Adipose tissue (tissue), 3 donors: ENCODE measurements around the gene SAMD14. TPM values are rescaled to one million over a fixed set of nuclear protein-coding genes. Genes with fewer than 3 reads are reported as not detected.

Experiments used
- H3K27ac ChIP-seq: one replicate; pipeline ENCODE4 v1.5.1; 2013; ENCODE audit warnings: low read depth, low read length
- WGBS, 3 donors: extraction: QIAGEN DNeasy Blood & Tissue Kit; methylation state at CpG; one replicate each; pipeline ENCODE4 v1.1.7; 2013; 5-methylcytosine and 5-hydroxymethylcytosine counted together
- polyA plus RNA-seq, 3 donors: library from polyadenylated mRNA; stranded (reverse); fragments of 200-250 nt; gene quantifications; one replicate each; pipeline ENCODE4 v1.2.3, GENCODE V29; 2013
- donor health status: healthy with polysubstance abuse.
- donor health status: Bipolar disorder and iron deficiency.
- donor health status: healthy.

The SAMD14 gene
- polyA plus RNA-seq, 3 donors = 0.46 to 1.4 (median 1.3) TPM

- 73 to 86% (median 77%) methylated on average over 5 to 7 of the region's 7 CpGs for WGBS, 3 donors
Measured at GRCh38 chr17:50166518-50167181, 36.7 kb upstream of the SAMD14 start.

GRCh38 chr17:50165867-50166517 lies 36.0 kb upstream of the SAMD14 start, which contains the start of gene SGCA:
Gene SGCA, plus strand, starts transcription at chr17:50166005. Its CDS starts 36 bp downstream, at chr17:50166041.
- H3K27ac ChIP-seq = no peak within 1 kb of the TSS
- 64 to 70% (median 69%) methylated on average over 13 to 15 of the region's 15 CpGs for WGBS, 3 donors

More at GRCh38 chr17:50166518-50167181, 36.7 kb upstream of the SAMD14 start:
- H3K27ac ChIP-seq = no peak overlapping the region

DNA sequence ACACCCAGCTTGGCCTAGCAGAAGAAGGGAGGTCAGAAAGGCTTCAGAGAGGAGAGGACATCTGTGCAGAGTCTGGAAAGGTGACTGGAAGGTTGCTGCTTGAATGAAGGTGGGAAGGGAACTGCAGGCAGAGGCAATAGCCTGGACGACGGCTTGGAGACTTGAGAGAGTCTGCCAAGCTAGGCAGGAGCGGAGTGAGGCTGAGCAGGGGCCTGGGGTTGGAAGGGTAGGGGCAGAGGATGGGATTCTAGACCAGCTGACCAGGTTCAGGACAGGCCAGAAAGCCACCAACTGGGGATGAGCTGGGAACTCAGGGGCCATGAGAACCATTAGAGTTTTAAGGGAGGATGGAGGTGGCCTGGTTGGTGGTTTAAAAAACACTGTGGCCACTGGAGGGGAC lies 35.5 kb upstream of the SAMD14 start:
- 80 to 90% (median 89%) methylated on average over 3 of the region's 3 CpGs for WGBS, 3 donors
- H3K27ac ChIP-seq = no peak overlapping the region

DNA sequence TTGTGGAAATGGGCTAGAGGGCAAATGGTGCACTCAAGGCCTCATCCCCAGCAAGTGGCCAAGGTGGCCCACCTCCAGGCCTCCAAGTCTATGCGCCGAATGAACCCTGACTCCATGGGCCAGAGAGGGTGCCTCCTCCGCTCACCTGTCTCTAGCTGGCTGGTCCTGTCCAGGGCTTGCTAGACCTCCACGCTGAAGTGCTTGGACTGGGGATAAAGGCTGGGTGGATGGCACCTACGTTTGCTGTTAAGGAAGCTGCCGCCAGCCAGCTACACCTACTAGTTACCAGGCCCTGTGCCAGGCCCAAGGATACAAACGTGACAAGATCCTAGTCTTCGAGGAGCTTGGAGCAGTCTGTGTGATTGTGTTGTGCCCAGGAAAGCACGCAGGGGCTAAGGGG lies 35.1 kb upstream of the SAMD14 start:
- H3K27ac ChIP-seq = no peak overlapping the region
- WGBS, 3 donors = 87 to 90% (median 89%) methylated on average over 9 of the region's 9 CpGs

GRCh38 chr17:50164697-50164988 lies 34.7 kb upstream of the SAMD14 start:
- no peak overlapping the region for H3K27ac ChIP-seq
- 98 to 100% (median 98%) methylated on average over 2 of the region's 2 CpGs for WGBS, 3 donors

DNA sequence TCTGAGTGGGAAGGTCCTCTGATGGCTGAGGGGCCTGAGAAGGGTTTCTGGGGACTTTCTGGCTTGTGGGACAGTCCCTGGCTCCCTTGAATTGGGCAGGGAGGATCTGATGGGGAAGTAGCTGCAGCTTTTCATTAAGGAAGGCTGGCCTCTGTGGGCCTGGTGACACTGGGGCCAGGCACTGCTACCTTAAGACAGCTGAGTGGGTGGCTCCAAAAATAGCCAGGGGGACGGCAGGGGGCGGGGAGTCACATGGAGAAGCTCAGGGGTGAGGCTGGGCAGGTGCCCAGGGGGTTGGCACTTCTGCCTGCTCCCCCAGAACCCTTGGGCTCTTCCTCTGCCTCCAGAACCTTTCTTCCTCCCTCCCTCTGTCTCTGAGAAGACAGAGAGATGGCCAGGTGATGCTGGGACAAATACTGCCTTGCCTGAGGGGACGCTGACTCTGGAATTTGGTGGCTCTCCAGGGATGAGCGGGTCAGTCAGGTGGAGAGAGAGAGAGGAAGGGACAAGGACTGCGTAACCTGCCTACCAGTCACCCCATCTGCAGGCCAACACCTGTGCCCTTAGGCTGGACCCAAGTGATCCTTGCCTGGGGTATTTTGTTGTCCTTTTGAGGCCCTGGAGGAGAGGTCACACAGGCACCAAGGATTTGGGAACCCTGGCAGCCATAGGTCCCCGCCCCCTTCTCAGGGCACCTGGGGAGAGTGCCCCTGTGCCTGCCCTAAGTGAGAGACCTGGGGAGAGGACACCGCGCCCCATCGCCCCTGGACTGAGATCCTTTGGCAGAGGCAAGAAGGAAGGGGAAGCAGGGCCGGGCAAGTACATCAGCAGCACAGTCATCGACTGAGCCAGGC lies 34.1 kb upstream of the SAMD14 start:
- no peak overlapping the region for H3K27ac ChIP-seq
- WGBS, 3 donors = 77 to 83% (median 80%) methylated on average over 11 of the region's 11 CpGs

DNA sequence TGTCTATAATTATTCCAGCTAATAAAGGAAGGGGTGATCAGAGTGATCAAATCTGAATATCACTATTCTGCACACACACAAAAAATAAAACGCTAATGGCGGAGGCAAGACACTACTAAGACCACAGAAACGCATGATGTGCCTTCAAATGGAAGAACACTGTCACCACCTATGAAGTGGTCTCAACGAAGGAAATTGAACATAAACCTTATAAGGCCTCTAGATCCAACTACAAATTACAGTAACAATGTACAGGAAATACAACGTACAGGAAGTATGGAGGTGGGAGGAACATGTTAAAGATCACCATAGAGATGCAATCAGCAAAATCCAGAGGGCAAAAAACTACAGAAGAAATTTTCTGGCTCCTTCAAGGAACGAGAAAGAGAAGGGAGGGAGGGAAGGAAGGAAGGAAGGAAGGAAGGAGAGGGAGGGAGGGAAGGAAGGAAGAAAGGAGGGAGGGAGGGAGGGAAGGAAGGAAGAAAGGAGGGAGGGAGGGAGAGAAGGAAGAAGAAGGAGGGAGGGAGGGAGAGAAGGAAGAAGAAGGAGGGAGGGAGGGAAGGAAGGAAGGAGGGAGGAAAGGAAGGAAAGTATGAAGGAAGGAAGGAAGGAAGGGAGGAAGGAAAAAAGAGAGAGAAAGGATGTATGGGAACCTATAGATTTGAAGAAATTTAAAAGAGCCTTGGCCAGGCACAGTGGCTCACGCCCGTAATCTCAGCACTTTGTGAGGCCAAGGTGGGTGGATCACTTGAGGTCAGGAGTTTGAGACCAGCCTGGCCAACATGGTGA lies 32.7 kb upstream of the SAMD14 start:
- H3K27ac ChIP-seq = no peak overlapping the region
- WGBS, 3 donors = 71 to 75% (median 75%) methylated on average over 8 of the region's 8 CpGs

DNA sequence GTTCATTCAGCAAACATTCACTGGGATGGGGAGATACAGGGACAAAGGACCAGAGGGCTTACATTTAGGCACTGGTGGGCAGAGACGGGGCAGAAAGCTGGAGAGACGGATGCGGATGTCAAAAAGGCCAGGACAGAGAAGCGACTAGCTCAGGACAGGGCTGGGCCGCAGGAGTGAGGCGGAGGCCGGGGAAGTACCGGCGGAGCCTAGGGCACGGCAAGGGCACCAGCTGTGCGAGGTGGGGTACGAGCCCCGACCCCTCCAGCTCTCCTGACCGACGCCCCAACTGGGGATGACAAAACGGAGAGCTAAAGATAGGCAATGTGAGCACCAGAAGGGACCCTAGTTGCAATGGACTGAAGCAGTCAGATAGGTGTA lies 31.9 kb upstream of the SAMD14 start:
- no peak overlapping the region for H3K27ac ChIP-seq
- 40 to 61% (median 60%) methylated on average over 16 of the region's 16 CpGs for WGBS, 3 donors

DNA sequence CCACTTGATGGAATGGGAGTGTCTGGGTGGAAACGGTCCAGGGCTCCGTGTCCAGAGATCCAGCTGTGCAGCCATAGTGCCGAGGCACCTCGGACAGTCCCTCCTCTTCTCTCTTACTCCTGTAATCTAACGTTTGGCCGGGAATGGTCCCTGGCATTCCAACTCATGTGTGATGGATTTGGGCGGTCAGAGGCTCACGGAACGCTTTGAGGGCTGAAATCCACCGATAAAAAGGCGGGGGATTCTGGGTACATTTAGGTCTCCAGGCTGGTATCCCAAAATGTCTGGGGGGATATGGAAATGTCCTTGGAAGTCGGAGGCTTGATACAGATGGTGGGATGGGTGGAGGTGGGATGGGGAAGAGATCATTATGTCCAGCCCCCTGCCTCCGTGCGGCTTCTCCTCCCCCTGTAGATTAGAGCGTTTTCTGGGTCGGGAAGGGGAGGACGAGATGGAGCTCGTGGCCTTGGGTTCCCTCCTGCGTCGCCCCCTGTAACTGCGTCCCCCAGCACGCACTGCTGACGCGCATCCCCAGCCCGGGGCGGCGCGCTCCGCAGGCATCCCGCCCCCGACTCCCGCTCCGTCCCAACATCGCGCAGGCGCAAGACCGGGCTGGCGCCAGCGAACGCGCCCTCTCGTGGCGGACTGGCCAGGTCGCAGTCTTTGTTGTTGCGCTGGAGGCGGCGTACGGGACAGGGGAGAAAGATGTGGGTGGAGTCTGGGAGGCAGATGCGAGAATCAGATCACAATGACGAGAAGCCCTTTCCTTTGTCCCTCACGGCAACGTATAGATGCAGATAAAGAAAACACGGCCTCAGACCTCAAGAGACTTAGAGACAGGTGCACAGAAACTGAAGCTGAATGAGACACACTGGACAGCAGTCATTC lies 31.3 kb upstream of the SAMD14 start:
- H3K27ac ChIP-seq = no peak overlapping the region
- 1% methylated on average over 42 to 53 of the region's 53 CpGs for WGBS, 3 donors

- 64 to 68% (median 65%) methylated on average over 4 of the region's 4 CpGs for WGBS, 3 donors
- no peak overlapping the region for H3K27ac ChIP-seq
Measured at GRCh38 chr17:50157891-50158290, 27.9 kb upstream of the SAMD14 start.

DNA sequence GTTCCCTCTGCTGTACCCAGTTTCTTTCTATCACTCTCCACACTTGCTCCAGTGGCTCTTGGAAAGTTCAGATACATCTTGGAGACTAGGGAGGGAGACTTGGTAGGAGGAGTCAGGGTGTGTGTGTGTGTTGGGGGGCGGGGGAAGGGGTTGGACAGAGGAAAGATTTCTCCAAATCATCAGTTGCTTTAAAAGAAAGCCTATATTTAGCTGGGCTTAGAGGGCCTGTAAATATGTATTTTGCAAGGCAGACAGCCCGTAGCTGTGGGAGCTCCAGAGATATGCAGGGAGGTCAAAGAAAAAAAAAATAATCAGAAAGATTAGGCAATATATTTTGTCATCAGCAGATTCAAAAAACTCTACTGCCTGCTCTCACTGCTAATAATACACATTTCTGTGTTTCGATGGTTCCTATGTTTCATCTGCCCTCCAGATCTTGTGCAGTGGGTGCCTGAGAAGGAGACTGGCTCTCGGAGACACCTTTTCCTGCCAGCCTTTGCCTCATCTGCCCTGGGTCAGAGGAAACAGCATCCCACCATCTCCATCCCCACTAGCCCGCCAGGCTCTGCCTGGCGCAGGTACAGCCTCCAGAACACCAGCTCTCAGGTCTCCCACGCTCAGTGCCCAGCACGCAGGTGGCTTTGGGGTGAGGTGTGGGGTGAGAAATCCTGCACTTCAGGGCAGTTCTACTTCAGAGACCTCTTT lies 25.3 kb upstream of the SAMD14 start:
- H3K27ac ChIP-seq = no peak overlapping the region
- 56 to 66% (median 59%) methylated on average over 8 of the region's 8 CpGs for WGBS, 3 donors

DNA sequence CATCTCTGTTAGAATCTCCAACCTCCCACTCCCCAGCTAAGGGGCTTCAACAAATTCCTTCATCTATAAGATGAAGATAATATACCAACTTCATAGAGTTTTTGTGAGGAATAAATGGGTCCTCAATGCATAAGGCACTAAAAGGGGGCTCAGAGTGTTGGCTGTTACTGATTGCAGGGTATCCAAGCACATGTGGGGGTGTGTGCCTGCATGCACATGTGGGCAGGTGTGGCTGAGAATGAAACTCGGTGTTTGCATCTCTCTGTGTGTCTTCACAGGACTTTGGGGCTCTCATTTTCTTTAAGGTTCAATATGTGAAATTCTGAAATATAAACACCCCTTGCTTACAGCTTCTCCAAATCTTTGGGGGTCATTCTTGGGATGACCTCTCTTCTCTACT lies 24.6 kb upstream of the SAMD14 start:
- 18 to 27% (median 19%) methylated on average over 1 of the region's 1 CpG for WGBS, 3 donors
- H3K27ac ChIP-seq = no peak overlapping the region

DNA sequence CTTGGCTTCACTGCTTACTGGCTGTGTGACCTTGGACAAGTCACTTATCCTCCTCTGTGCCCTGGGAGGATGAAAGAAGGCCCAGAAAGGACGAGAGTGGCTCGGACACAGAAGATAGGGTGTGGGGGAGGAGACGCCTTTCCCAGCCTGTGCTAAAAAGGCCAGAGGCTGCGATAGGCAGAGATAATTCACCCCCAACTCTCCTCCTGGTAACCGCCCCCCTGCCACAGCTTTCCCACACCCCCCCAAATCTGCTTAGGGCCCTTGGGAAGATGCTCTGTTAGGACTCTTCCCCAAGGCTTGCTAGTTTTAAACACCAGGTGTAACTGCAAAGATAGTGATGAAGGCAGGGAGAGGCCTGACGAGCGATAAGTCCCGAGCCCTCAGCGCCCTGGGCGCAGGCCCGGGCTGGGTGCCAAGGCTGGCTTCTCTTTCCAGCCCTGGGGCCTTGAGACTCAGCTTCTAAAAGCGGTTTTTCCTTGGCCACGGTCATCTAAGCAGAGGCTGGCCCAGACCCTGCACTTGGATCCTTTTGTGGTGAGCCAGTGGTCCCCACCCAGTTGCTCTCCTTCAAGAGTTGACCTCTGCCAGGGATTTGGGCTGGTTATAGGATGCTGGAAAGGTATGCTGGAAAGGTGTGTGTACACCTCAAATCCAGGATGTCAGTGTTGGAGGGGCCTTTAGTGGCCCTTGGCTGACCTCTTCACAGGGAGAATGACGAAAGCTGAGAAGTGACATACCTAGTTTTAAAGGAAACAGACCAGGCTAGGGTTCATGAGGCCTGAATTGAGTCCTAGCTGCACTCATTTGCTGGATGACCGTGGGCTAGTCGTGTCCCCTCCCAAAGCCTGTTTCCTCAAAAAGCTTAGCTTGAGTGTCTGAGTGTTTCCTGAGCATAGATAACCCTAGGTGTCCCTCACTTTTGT lies 24.0 kb upstream of the SAMD14 start:
- no peak overlapping the region for H3K27ac ChIP-seq
- 31 to 43% (median 36%) methylated on average over 16 of the region's 16 CpGs for WGBS, 3 donors

DNA sequence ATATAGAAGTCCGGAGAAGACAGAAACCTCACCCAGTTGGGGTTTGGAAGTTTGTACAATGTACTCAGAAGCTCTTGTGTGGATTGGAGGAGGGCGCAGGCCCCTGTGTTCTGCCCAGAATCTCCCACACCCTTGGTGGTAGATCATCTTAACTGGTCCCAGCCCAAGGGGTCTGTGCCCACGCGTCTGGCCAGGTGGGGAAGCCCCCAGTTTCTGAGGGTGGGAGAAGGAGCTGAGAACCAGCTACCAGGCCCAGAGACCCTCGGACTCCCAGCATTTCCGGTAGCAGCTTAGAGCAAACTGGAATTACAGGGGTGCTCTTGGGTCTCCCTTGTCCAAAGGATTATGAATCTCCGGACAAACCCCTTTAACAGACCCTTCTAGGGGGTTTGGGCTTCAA lies 22.8 kb upstream of the SAMD14 start:
- no peak overlapping the region for H3K27ac ChIP-seq
- WGBS, 3 donors = 69 to 71% (median 70%) methylated on average over 7 of the region's 7 CpGs

- H3K27ac ChIP-seq = no peak overlapping the region
- WGBS, 3 donors = 0 to 2% (median 1%) methylated on average over 12 of the region's 12 CpGs
Measured at GRCh38 chr17:50151937-50152547, 22.1 kb upstream of the SAMD14 start.
